GM19397 (cell line): ENCODE data around the gene ZHX3.

Experiments used
- ATAC-seq: cut with Tn5 transposase; IDR thresholded peaks from one replicate; pipeline ENCODE4 v1.9.1; 2021; ENCODE audit warnings: mild to moderate bottlenecking, moderate library complexity; ENCODE audit not compliant: unreplicated experiment

Gene ZHX3

DNA sequence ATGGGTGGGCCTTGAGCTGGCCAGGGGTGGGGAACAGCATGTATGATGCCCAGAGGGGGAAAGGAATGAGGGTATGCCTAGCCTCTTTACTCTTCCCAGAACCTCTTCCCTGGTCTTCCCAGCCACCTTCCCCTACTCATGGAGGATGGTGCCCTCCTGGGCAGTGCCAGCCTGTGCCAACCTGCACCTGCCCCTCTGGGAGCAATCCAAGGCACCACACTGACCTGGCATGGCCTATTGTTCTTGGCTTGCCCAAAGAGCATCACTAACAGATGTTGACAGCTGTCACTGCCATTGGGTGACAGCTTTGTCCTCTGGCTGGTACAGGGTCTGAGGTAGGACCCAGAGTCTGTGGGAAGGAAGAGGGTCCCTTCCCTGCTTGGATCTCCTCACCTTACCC, 36.0 kb upstream of the ZHX3 start:
- ATAC-seq = no peak

DNA sequence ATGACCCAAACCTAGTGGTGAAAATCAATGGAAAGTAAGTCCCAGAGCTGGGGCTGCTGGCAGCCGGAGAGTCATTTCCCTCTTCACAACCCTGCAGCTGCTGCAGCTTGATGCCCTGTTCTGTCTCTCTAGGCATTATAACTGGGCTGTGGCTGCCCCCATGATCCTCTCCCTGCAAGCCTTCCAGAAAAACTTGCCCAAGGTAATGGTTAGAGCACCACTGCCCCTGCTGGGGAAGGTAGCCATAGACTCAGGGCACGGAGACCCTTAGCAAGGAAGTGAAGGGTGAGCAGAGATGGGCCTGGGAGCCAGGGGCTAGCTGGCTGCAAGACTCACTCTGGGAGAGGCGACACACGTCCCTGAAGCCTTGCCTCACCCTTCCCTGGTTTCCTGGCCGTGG, 35.1 kb upstream of the ZHX3 start:
- ATAC-seq = no peak

DNA sequence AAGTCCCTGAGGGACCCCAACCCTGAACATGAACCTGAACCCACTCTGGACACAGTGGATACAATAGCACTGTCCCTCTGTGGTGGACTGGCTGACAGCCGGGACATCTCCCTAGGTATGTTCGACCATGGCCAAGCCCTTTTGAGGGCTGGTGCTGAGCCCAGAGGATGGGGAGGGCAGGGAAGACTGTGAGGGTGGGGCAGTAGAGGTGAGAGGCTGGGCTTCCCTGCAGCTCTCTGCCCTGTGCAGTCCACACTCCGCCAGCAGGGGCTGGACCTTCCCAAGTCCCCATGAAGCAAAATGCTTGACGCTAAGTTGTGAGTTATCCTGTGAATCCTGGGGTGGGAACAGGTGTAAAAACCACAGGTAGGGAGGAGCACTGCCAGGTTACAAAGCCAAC, 34.6 kb upstream of the ZHX3 start:
- no peak for ATAC-seq

DNA sequence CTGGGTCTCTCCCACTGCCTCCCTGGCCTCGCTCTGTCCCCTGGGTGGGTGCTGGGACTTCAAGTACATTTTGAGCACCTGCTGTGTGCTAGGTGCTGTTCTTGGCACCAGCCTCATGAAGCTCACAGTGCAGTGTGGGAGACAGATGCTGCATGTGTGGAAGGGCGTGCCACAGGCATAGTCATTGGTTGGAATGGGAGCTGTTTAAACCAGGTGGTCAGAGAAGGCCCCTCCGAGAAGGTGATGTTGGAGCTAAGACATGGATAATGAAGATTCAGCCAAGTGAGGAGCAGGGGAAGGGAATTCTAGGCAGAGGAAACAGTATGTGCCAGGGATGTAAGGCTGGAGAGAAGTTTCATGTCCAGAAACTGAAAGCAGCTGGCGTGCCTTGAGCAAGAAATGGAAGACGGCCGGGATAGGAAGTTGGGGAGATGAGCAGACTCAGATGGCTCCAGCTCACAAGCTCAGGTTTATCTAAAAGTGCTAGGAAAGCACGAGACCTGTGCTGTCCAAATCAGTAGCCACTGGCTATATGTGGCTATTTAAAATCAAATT, 33.0 kb upstream of the ZHX3 start:
- ATAC-seq = no peak

DNA sequence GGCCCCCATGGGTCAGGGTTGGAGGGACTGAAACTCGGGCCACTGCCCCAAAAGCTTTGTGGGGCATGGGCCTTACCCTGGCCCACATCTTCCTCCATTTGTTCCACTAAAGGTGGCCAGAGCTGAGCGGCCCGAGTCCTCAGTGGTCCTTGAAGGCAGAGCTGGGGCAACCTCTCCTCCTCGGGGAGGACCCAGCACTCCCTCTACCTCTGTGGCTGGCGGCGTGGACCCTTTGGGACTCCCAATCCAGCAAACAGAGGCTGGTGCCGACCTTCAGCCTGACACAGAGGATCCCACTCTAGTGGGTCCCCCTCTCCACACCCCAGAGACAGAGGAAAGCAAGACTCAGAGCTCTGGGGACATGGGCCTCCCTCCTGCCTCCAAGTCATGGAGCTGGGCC, 32.4 kb upstream of the ZHX3 start:
- ATAC-seq = no peak

DNA sequence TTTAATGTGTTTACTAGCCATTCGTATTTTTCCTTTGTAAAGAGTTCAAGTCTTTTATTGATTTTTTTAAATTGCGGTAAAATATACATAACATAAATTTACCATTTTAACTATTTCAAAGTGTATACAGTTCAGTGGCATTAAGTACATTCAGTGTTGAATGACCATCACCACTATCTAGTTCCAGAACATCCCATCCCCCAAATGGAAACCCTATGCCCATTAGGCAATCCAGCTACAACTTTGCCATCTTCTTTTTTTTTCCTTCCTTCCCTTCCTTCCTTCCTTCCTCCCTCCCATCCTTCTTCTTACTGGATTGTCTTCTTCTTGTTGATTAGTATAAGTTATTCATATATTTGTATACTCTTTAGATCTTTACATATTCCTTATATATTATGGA, 31.7 kb upstream of the ZHX3 start:
- ATAC-seq = no peak

DNA sequence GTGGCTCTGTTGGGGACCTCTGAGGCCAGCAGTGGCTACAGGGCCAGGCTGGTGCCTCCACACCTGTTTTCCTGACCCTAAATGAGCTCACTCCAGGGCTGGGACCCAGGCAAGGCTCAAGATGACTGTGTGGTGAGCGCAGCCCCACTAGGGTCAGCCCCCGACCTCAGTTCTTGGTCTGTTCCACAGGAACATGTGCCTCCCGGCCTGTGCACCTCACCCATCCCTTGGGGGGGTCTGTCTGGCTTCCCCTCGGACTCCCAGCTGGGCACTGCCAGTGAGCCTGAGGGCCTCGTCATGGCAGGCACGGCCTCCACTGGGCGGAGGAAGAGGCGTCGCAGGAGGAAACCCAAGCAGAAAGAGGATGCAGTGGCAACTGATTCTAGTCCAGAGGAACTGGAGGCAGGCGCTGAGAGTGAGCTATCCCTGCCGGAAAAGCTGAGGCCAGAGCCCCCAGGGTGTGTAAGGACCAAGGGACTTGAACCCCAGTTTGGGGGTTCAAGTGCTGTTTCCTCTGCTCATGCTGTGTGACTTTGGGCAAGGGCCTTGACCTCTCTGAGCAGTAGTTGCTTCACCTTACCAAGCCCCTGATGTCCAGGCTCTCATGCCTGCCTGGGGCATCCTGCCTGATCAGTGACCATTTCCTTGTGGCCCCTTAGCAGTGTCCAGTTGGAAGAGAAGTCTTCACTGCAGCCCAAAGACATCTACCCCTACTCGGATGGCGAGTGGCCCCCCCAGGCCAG, 31.1 kb upstream of the ZHX3 start:
- ATAC-seq = no peak

DNA sequence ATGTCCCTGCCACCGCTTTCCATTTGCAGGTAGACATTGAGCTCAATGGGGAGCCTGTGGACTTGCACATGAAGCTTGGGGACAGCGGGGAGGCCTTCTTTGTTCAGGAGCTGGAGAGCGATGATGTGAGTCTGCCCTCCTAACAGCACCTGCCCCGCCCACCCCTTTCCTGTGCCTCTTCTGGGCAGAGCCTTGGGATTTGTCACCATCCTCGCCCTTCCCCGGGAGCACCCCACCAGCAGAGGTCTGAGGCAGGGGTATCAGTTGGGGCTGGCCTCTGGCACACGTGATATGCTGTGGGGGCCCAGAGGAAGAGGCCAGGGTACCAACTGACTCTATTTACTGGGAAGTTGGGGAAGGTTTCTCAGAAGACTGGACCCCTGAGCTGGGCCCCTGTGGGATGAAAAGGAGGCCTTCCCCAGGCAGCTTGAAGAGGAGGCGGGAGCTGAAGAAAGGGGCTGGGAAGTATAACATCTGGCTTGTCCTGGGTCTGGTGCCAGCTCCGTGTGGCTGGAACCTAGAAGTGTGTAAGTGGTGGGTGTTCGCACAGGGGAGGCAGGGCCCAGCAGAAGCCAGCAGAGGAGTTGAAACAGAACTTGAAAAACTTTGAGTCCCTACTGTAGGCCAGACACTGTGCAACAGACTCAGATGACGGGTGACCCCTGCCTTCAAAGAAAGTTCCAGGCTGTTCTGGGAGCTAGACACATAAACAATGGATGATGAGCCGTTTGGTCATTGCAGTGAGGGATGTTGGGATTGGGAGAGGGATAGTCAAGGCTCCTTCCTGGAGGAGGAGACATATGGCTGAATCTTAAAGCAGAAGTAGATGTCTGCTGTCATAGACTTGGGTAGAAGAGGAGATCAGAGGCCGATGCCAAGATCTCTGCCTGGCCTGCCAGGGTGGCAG, 30.2 kb upstream of the ZHX3 start:
- ATAC-seq = no peak

DNA sequence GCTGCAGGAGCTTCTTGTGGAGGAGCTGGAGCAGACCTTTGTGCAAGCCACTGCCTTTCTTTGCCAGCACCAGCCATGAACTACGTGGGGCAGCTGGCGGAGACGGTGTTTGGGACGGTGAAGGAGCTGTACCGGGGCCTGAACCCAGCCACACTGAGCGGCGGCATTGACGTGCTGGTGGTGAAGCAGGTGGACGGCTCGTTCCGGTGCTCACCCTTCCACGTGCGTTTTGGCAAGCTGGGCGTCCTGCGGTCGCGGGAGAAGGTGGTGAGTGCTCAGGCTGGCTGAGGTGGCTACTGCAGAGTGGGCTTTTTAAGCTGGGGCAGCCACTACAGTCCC, 28.2 kb upstream of the ZHX3 start:
- ATAC-seq = no peak

DNA sequence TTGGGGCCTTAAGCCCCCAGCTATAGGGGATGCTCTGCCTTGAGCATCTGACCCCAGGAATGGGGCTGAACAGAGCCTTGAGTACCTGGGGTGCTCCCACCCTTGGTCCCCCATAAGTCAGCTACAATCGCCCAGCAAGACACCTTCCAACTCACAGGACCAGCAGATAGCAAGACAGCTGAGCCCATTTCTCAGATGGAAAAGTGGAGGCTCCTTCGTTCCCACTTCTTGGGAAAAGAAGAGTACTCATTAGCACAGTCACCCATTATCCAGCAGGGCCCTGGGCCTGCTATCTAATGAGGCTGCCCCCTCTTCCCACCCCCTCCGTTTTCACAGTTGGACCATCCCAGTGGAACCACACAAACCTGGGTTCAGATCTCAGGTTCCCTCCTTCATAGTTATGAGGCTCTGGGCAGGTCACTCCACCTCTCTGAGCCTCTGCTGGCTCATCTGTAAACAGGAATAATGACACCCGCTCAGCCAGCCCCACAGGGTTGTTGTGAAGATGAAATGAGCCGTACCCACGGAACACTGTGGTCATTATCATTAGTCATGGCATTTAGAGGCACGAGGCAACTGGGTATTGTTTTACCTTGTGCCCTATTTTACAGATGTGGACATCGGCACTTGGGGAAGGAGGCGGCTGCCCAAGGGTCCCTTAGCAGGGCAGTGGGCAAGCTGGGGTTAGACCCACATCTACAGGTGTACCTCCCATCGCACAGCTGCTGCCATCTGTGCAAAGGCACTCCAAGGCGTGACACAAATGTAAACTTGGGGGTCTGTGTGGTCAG, 27.6 kb upstream of the ZHX3 start:
- ATAC-seq = no peak

DNA sequence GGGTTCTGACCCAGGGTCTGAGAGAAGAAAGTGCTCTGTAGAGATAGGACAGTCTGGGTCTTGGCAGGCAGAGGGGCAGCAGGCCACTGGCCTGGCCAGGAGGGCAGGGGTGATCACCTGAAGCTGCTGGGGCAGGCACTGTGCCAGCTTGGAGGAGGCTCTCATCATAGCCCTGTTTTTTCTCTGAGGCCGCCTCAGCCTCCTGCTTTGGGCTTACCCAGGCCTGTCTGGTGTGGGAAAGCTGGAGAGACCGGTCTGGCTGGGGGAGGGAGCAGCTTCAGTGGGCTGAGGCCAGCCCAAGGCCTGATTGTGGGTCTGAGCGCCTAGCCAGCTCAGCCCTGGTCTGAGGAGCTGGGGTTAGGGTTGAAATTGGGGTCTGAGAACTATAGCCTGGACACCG, 26.9 kb upstream of the ZHX3 start:
- no peak for ATAC-seq

DNA sequence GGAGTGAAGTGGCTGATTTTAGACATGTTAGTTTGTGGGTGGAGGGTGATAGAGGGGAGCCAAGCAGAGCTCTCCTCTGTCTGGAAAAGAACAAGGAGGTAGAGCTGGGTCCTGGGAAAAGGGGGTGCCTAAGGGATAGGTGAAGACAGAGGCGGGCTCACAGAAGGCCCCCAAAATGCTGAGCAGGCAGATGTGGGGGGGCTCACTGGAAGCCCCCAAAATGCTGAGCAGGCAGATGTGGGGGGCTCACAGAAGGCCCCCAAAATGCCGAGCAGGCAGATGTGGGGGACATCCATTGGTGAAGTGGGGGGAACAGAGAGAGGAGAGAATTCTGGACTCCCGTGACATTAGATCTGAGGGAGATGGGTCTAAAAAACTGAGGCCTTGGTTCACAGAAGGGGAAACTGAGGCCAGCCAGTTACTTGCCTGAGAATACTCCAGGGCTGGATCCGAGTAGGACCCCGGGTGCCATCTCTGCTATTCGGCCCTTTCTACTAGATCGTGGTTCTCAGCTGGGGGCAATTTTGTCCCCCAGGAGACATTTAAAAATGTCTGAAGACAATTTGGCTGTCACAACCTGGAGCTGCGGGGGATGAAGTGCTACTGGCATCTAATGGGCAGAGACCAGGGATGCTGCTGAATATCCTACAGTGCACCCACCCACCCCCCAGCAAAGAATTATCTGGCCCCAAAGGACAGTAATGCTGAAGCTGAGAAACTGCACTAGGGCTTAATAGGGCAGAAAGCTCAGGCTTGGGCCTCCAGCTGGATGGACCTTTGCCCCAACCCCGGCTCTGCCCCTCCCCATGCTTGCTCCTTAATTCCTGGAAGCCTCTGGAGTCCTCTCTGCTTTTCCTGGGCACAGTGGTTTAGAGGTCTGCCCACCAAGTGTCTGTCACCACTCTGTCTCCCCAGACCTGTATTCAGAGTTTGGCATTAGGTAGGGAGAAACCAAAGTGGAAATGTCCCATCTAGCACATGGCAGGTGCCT, 25.2 kb upstream of the ZHX3 start:
- ATAC-seq = no peak

DNA sequence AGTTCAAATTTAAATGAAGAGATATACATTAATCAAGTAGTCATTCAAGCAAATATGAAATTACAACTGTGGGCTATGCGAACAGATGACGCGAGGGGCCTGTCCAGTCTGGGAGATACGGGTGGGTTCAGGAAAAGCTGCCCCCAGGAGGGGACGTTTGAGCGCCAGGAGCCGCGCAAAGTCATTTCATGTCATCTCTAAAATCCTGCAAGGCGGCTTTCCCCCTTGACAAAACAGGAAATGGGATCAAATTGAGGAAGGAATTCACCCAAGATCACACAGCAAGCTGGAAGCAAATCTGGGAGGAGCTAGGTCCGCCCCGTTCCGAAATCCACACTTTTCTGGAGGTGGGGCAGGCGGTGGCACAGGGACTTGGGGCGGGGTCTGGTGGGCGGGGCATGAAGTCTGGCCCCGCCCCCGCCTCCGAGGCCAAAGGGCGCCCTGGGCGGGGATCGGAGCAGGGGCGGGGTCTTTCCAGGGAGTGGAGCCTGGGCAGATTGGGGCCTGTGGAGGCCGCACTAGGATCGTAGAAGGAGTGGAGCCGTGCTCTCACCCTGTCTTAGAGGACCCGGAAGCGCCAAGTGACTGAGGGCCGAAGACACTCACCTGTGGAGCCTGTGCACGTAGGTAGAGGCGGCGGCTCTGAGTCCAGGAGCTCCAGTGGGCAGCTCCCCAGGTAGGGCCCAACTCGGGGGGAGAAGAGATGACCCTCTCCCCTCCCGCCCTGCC, 23.0 kb upstream of the ZHX3 start, which contains the start of gene LPIN3:
LPIN3 (plus strand) TSS at position 495 of the 729 bp plus-strand sequence. CDS start 4,983 bp downstream, outside the sequence.
- ATAC-seq = no peak

DNA sequence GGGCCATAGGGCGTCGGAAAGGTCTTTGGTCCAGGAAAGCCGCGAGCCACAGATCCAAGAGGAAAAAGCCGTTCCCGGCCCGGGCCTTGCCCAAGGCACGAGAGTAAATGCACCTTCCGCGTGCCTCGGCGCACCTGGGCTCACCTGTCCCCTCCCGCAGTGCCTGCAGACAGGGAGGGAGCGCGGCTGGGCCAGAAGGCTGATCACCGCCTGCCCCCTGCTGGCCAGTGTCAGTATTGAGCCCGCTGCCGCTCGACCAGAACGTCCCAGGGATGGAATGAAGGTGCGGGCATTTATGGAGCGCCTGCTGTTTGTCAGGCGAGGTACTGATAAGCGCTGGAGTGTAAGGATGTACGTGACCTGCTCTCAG, 22.4 kb upstream of the ZHX3 start:
- ATAC-seq = peak; percentile 73

DNA sequence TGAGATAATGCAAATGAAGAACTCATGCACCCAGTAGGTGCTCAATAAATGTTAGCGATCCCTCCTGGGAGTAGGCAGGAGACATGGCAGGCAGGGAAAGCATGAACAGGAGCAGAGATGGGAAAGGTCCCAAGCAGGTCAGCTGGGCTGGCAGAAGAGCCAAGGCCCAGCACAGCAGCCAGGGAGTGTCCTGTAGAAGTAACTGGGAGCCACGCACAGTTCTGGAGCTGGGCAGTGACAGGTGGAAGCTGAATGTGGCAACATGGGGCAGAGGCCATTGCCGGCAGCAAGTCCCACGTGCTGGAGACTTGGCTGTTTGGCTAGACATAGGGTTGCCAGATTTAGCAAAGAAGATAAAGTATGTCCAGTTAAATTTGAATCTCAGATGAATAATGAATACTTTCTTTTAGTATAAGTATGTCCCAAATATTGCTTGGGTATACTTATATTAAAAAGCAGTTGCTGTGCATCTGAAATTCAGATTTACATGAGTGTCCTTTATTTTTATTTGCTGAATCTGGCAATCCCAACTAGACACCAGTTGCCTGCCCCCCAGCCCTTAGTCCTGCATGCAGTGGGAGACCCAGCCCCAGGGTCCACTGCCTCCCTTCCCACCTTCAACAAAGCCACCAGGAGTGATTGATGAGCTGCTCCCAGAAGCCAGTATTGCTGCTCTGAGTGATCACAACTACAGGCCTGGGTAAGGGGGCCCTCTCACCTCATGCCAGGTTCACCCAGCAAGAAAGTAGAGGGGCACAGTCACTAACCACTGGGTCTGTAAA, 19.4 kb upstream of the ZHX3 start:
- ATAC-seq = no peak

DNA sequence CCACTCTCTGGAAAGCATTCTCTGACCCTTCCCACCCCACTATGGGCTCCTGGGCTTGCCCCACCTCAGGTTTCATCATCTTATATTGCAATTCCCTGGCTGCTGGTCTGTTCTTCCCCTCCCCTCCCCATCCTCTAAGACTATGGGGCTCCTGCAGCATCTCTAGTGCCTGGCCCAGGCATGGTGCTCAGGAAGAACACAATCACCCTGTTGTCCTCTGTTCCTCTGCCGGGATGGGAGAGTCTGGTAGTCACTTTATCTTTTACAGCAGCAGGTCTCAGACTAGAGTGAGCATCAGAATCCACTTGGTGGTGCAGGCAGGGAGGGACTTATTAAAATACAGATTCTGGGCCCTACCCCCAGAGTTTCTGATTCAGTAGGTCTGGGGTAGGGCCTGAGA, 18.1 kb upstream of the ZHX3 start:
- ATAC-seq = no peak

DNA sequence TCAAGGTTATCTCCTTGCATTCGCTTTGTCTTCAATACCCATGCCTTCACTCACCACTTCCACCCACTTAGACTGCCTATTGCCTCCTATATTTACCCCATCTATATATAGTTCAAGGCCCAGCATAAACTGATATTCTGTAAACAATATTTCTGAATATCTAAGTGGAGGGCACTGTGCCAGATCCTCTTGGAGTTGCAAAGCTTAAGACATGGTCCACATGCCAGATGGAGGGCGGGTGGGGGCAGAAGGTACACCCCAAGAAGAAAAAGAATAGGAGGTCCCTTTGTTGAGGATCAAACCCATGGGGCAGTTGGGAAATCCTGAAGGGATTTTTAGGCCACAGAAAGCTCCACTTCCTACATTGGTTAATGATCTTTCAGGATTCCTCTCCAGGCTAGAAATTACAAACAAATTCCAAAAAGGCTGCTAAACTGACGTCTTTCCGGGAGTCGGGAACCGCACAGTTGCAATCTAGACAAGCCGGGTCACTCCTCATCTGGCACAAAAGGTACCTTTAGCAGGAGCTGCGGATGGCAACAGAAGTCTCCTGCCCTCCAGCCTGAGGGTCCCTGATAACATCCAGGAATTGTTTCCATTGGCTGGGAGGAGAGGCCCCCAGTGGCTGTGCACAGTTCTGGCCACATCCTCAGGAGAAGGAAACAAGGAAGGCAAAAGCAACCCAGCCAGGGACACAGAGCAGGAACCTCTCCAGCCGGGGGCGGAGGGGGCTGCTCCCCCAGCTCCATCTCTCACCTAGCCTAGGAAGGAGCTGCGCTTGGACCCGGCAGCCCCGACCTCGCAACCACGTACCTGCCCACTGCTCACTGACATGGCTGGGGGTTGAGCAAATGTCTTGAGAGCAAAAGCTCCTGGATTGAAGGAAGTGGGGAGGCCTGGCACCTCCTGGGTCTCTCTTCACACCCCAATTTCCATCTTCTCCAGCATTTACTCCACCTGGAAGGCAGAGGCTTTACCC, 17.2 kb upstream of the ZHX3 start:
- no peak for ATAC-seq
